ENCODE results near the gene DDX18. TPM values are rescaled to one million over a fixed set of nuclear protein-coding genes. Genes with fewer than 3 reads are reported as not detected.

The DDX18 gene
- total and polyA plus RNA-seq, 2 donors (not counting 1 experiment from before 2014, with no cell fraction given) = 37.2 to 44.9 TPM

GRCh38 chr2:117845304-117845703 lies 30.8 kb downstream of the DDX18 start:
- no peak overlapping the region for H2AFZ ChIP-seq (ENCODE audit: low read length)
- TF ChIP-seq EZH2 (IDR thresholded peaks at IDR 0.05; ENCODE audit: low read length, missing control alignments) = no peak
- TF ChIP-seq, protein P1, sequence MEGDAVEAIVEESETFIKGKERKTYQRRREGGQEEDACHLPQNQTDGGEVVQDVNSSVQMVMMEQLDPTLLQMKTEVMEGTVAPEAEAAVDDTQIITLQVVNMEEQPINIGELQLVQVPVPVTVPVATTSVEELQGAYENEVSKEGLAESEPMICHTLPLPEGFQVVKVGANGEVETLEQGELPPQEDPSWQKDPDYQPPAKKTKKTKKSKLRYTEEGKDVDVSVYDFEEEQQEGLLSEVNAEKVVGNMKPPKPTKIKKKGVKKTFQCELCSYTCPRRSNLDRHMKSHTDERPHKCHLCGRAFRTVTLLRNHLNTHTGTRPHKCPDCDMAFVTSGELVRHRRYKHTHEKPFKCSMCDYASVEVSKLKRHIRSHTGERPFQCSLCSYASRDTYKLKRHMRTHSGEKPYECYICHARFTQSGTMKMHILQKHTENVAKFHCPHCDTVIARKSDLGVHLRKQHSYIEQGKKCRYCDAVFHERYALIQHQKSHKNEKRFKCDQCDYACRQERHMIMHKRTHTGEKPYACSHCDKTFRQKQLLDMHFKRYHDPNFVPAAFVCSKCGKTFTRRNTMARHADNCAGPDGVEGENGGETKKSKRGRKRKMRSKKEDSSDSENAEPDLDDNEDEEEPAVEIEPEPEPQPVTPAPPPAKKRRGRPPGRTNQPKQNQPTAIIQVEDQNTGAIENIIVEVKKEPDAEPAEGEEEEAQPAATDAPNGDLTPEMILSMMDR (conservative IDR thresholded peaks at IDR 0.05 in 1 of 2, IDR thresholded peaks at IDR 0.05 in 1 of 2; ENCODE audit: low read depth in 1 of 2, low read length in 2 of 2) = no peak
- H3K27ac ChIP-seq (ENCODE audit: insufficient read depth, low read length) = no peak overlapping the region
- H3K9me3 ChIP-seq (ENCODE audit: control insufficient read depth, insufficient read depth, low read depth, low read length) = no peaks in the 10 kb centered on the region
- H3K79me2 ChIP-seq (ENCODE audit: control insufficient read depth, insufficient read depth, low read length) = no peaks in the 10 kb centered on the region
- H3K4me3 ChIP-seq (replicated peaks in 1 of 4; ENCODE audit: control extremely low read depth in 1 of 4, insufficient read depth in 1 of 4, low read depth in 3 of 4, low read length in 4 of 4) = no peak overlapping the region
- H3K36me3 ChIP-seq (ENCODE audit: control insufficient read depth, insufficient read depth, low read length) = no peaks in the 10 kb centered on the region
- no peak overlapping the region for H3K9ac ChIP-seq (ENCODE audit: insufficient read depth, low read length)
- no peak overlapping the region for H3K4me2 ChIP-seq (ENCODE audit: extremely low read depth, insufficient read depth, low read length)
- no peaks in the 10 kb centered on the region for H3K4me1 ChIP-seq (ENCODE audit: control insufficient read depth, extremely low read depth, insufficient read depth, low read length)
- H3K27me3 ChIP-seq (ENCODE audit: control insufficient read depth, insufficient read depth, low read length) = peaks cover 4% of the 10 kb centered on the region
- H4K20me1 ChIP-seq (ENCODE audit: control insufficient read depth, extremely low read depth, insufficient read depth, low read length) = no peaks in the 10 kb centered on the region
- DNase-seq (ENCODE audit: low read depth in 2 of 2) = no peak

DNA sequence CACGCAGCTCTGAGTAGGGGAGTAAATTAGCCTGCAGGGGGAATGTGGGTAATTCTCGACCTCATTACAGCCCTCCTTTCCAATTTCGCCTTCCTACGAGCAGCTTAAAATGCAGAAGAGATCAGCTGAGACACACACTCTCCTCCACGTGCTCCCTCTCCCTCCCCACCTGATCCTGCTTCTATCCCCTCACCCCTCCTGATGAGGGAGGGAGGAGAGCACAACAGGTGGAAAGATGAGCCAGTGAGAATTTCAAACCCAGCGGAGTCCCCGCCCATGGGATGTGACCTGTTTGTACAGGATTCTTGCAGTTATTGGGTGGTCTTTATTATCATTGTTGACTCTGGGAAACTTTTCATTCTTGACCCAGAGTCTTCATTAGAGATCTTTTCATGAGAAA lies 35.5 kb downstream of the DDX18 start:
- Histone ChIP-seq H2AFZ (ENCODE audit: low read length) (no peak overlapping the region), H3K9me3 (ENCODE audit: control insufficient read depth, insufficient read depth, low read depth, low read length) (no peaks in the 10 kb centered on the region), H3K36me3 (ENCODE audit: control insufficient read depth, insufficient read depth, low read length) (no peaks in the 10 kb centered on the region), H3K27ac (ENCODE audit: insufficient read depth, low read length) (no peak overlapping the region), H3K27me3 (ENCODE audit: control insufficient read depth, insufficient read depth, low read length) (peaks cover 4% of the 10 kb centered on the region), H3K4me1 (ENCODE audit: control insufficient read depth, extremely low read depth, insufficient read depth, low read length) (no peaks in the 10 kb centered on the region), H3K4me2 (ENCODE audit: extremely low read depth, insufficient read depth, low read length) (no peak overlapping the region), H3K4me3 (replicated peaks in 1 of 4; ENCODE audit: control extremely low read depth in 1 of 4, insufficient read depth in 1 of 4, low read depth in 3 of 4, low read length in 4 of 4) (no peak overlapping the region), H3K9ac (ENCODE audit: insufficient read depth, low read length) (no peak overlapping the region), H3K79me2 (ENCODE audit: control insufficient read depth, insufficient read depth, low read length) (no peaks in the 10 kb centered on the region), H4K20me1 (ENCODE audit: control insufficient read depth, extremely low read depth, insufficient read depth, low read length) (no peaks in the 10 kb centered on the region)
- TF ChIP-seq EZH2 (IDR thresholded peaks at IDR 0.05; ENCODE audit: low read length, missing control alignments) = no peak
- TF ChIP-seq, protein P1 (conservative IDR thresholded peaks at IDR 0.05 in 1 of 2, IDR thresholded peaks at IDR 0.05 in 1 of 2; ENCODE audit: low read depth in 1 of 2, low read length in 2 of 2) = no peak
- no peak for DNase-seq (ENCODE audit: low read depth in 2 of 2)

DNA sequence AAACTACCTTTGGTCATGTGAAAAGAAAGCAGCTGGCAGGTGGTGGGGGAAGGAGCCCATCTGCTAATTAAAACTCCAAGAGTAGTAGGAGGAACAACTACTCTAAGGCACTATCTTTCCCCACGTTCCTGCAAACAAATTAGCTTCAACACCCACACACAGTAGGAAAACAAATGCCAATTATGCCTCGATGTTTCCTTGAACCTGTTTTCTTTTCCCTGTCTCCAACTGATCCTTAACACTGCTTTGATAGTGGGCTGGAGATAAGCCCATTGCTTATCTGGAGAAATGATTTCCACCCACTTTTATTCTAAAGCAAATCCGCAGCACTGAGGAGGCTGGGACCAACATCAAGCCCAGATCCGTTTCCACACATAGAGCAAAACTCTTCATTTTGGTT lies 36.0 kb downstream of the DDX18 start:
- H4K20me1 ChIP-seq (ENCODE audit: control insufficient read depth, extremely low read depth, insufficient read depth, low read length) = no peaks in the 10 kb centered on the region
- TF ChIP-seq, protein P1 (conservative IDR thresholded peaks at IDR 0.05 in 1 of 2, IDR thresholded peaks at IDR 0.05 in 1 of 2; ENCODE audit: low read depth in 1 of 2, low read length in 2 of 2) = no peak
- no peak for TF ChIP-seq EZH2 (IDR thresholded peaks at IDR 0.05; ENCODE audit: low read length, missing control alignments)
- no peak for DNase-seq (ENCODE audit: low read depth in 2 of 2)
- H3K27ac ChIP-seq (ENCODE audit: insufficient read depth, low read length) = no peak overlapping the region
- no peak overlapping the region for H2AFZ ChIP-seq (ENCODE audit: low read length)
- H3K4me3 ChIP-seq (replicated peaks in 1 of 4; ENCODE audit: control extremely low read depth in 1 of 4, insufficient read depth in 1 of 4, low read depth in 3 of 4, low read length in 4 of 4) = no peak overlapping the region
- H3K79me2 ChIP-seq (ENCODE audit: control insufficient read depth, insufficient read depth, low read length) = no peaks in the 10 kb centered on the region
- H3K36me3 ChIP-seq (ENCODE audit: control insufficient read depth, insufficient read depth, low read length) = no peaks in the 10 kb centered on the region
- no peak overlapping the region for H3K4me2 ChIP-seq (ENCODE audit: extremely low read depth, insufficient read depth, low read length)
- peaks cover 4% of the 10 kb centered on the region for H3K27me3 ChIP-seq (ENCODE audit: control insufficient read depth, insufficient read depth, low read length)
- H3K9ac ChIP-seq (ENCODE audit: insufficient read depth, low read length) = no peak overlapping the region
- peaks cover under 1% of the 10 kb centered on the region for H3K4me1 ChIP-seq (ENCODE audit: control insufficient read depth, extremely low read depth, insufficient read depth, low read length)
- H3K9me3 ChIP-seq (ENCODE audit: control insufficient read depth, insufficient read depth, low read depth, low read length) = no peaks in the 10 kb centered on the region

Measured in fibroblast of lung (primary cell).